Measurements from ENCODE around the gene ANKS6.

DNA sequence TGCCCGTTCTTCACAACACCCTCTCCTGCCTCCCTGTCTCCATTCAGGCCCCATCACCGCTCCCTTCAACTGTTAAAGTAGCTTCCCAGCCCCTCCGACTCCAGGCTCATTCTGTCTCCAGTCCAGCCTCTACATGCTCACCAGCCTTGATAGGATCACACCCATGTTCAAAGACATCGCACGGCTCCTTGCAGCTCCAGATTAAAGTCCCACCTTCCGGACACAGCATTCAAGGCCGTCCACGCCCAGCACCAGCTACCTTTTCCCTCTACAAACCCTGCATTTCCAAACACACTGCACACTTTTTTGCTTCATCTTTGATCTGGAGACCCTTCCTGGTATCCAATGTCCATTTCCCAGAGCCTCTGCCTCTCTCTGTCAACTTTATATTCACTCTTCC is 94.0 kb downstream of the ANKS6 start:
- no peak for TF ChIP-seq POLR2A (IDR thresholded peaks at IDR 0.05; ENCODE audit: low read length)
- no peak for TF ChIP-seq GATA1 (IDR thresholded peaks at IDR 0.05; ENCODE audit: low read depth, low read length)

Measured in erythroblast (primary cell).